Hepatocyte (in vitro differentiated cells): ENCODE measurements around the gene LEF1. TPM values are rescaled to one million over a fixed set of nuclear protein-coding genes. Genes with fewer than 3 reads are reported as not detected.
A peak's percentile ranks its signal among the peaks of the same experiment; 100 is the strongest.

Source experiments
- DNase-seq: peaks from one replicate; pipeline ENCODE4 v3.0.0-alpha.2; 2016; ENCODE audit warnings: low spot score
- H2AFZ ChIP-seq: fragments of 200-600 bp; sonication (generic); 2 replicates; pipeline ENCODE4 v1.6.0; 2016; ENCODE audit warnings: antibody characterized with exemption, mild to moderate bottlenecking
- H3K27ac ChIP-seq: fragments of 200-600 bp; sonication (generic); 2 replicates; pipeline ENCODE4 v1.5.1; 2016; ENCODE audit warnings: mild to moderate bottlenecking
- H3K27me3 ChIP-seq: fragments of 200-600 bp; sonication (generic); 2 replicates; pipeline ENCODE4 v1.6.1; 2016
- H3K36me3 ChIP-seq: fragments of 200-600 bp; sonication (generic); replicated peaks from 2 replicates; pipeline ENCODE4 v1.5.1; 2016; ENCODE audit warnings: low read depth; ENCODE audit not compliant: insufficient read depth
- H3K4me1 ChIP-seq: fragments of 200-600 bp; sonication (generic); 2 replicates; pipeline ENCODE4 v1.5.1; 2016; ENCODE audit warnings: mild to moderate bottlenecking, moderate library complexity; ENCODE audit not compliant: insufficient read depth
- H3K4me2 ChIP-seq: fragments of 200-600 bp; sonication (generic); 2 replicates; pipeline ENCODE4 v1.6.0; 2016
- H3K4me3 ChIP-seq: fragments of 200-600 bp; sonication (generic); 2 replicates; pipeline ENCODE4 v1.5.1; 2016; ENCODE audit warnings: mild to moderate bottlenecking
- H3K79me2 ChIP-seq: fragments of 200-600 bp; sonication (generic); 2 replicates; pipeline ENCODE4 v1.6.0; 2017; ENCODE audit warnings: mild to moderate bottlenecking
- H3K9me2 ChIP-seq: fragments of 200-600 bp; sonication (generic); replicated peaks from 2 replicates; pipeline ENCODE4 v1.6.0; 2017; ENCODE audit warnings: mild to moderate bottlenecking; ENCODE audit not compliant: insufficient read depth
- H3K9me3 ChIP-seq: fragments of 200-600 bp; sonication (generic); 2 replicates; pipeline ENCODE4 v1.5.1; 2016; ENCODE audit warnings: low read depth, mild to moderate bottlenecking
- H4K20me1 ChIP-seq: fragments of 200-600 bp; sonication (generic); 2 replicates; pipeline ENCODE4 v1.6.0; 2016; ENCODE audit warnings: mild to moderate bottlenecking; ENCODE audit not compliant: insufficient read depth, poor library complexity, severe bottlenecking
- EZH2 ChIP-seq: fragments of 200-600 bp; sonication (generic); IDR thresholded peaks from 2 replicates; pipeline ENCODE4 v1.6.1; 2016; ENCODE audit warnings: antibody characterized with exemption, mild to moderate bottlenecking, borderline replicate concordance
- EZH2phosphoT487 ChIP-seq: fragments of 200-600 bp; sonication (generic); IDR thresholded peaks from one replicate; pipeline ENCODE4 v1.6.1; 2018; ENCODE audit warnings: antibody characterized with exemption, mild to moderate bottlenecking, low read depth, moderate library complexity; ENCODE audit not compliant: unreplicated experiment, severe bottlenecking
- WGBS: methylation state at CpG from one replicate; pipeline ENCODE4 v1.1.6; 2016; ENCODE audit warnings: low lambda C conversion rate; ENCODE audit errors: missing lambda C conversion rate; 5-methylcytosine and 5-hydroxymethylcytosine counted together
- polyA plus RNA-seq: library from polyadenylated mRNA; unstranded; fragments of >200 nt; fragmentation: Nextera tagmentation; extraction: Ambion mirVana; gene quantifications from 2 replicates; pipeline ENCODE4 v1.2.1, GENCODE V29; 2016
- total RNA-seq: library from RNA; depleted of rRNA; stranded (reverse); fragments of >200 nt; gene quantifications from 2 replicates; pipeline ENCODE4 v1.2.3, GENCODE V29; 2014
- TF ChIP-seq, protein P1 (sequence below): fragments of 200-600 bp; sonication (generic); IDR thresholded peaks from 2 replicates; pipeline ENCODE4 v1.5.1; 2016; ENCODE audit warnings: antibody characterized with exemption, mild to moderate bottlenecking; ENCODE audit not compliant: poor library complexity

The LEF1 gene
- total and polyA plus RNA-seq, 2 experiments from 2014 or later: 8.6 to 10.4 TPM

DNA sequence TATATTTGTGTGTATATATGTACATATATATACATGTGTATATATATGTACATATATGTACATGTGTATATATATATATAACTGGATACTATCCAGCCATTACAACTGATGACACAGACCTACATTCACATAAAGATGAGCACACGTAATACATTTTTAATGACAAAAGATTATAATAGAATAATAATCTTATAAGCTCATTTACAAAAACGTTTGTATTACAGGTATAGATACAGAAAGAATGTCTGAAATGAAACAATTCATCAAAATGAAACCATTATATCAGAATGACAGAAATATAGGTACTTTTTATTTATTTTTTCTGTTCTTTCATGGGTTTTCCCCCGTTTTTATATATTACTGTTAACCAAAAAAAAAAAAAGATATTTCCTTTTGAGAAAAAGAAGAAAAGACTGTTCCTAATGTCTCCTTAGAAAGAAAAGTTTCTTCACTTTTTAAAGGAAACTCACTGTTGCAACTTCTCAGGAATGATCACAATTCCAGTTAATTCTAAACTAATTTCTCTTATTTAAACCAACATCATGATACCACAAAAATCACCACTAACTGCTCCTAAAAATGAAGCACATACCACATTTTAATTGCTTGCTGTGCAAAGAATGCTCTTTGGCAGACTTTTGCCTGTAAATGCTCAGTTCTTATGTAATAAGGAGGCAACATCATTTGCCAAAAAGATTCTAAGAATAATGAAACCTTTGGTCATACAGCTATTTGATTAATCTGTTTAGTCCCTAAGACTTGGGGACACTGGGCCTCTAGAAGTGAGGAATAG is 18.9 kb downstream of the LEF1 start:
- Histone ChIP-seq H3K27ac (peak overlapping the region; percentile 11), H3K4me2 (no peak overlapping the region)

DNA sequence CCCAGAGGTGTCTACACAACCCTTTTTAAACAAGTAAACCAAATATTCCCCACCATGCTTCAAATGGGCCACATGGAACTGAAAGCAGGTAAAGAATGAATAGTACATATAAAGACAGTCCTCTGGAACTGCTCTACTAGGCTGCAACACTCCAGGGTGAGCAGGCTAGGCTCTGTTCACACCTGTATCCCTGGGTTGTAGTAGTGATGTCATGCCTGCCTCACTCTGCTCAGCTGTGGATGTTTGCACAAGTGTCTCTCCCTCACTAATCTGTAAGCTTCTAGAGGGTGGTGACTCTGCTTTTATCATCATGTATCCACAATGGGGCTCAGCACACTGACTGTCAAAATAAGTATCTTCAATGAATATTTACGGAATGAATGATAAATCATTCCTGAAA is 20.4 kb downstream of the LEF1 start:
- no peak for TF ChIP-seq EZH2phosphoT487
- TF ChIP-seq EZH2: no peak
- TF ChIP-seq, protein P1, sequence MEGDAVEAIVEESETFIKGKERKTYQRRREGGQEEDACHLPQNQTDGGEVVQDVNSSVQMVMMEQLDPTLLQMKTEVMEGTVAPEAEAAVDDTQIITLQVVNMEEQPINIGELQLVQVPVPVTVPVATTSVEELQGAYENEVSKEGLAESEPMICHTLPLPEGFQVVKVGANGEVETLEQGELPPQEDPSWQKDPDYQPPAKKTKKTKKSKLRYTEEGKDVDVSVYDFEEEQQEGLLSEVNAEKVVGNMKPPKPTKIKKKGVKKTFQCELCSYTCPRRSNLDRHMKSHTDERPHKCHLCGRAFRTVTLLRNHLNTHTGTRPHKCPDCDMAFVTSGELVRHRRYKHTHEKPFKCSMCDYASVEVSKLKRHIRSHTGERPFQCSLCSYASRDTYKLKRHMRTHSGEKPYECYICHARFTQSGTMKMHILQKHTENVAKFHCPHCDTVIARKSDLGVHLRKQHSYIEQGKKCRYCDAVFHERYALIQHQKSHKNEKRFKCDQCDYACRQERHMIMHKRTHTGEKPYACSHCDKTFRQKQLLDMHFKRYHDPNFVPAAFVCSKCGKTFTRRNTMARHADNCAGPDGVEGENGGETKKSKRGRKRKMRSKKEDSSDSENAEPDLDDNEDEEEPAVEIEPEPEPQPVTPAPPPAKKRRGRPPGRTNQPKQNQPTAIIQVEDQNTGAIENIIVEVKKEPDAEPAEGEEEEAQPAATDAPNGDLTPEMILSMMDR: no peak
- Histone ChIP-seq H3K9me2 (no peaks in the 10 kb centered on the region), H3K4me1 (no peaks in the 10 kb centered on the region), H4K20me1 (no peaks in the 10 kb centered on the region), H3K27ac (no peak overlapping the region), H3K27me3 (no peaks in the 10 kb centered on the region), H3K9me3 (no peaks in the 10 kb centered on the region), H2AFZ (no peak overlapping the region), H3K4me3 (no peak overlapping the region), H3K4me2 (no peak overlapping the region), H3K36me3 (no peaks in the 10 kb centered on the region), H3K79me2 (no peaks in the 10 kb centered on the region)
- WGBS: 69% methylated on average over 1 of the region's 1 CpG
- peak; percentile 23 for DNase-seq

More for the DNA sequence above, 18.9 kb downstream of the LEF1 start:
- TF ChIP-seq, protein P1: no peak
- TF ChIP-seq EZH2 (no peak), EZH2phosphoT487 (no peak)
- no peaks in the 10 kb centered on the region for H3K9me2 ChIP-seq
- H3K27me3 ChIP-seq: no peaks in the 10 kb centered on the region
- no peak overlapping the region for H3K4me3 ChIP-seq
- H3K79me2 ChIP-seq: no peaks in the 10 kb centered on the region
- no peaks in the 10 kb centered on the region for H3K36me3 ChIP-seq
- H3K4me1 ChIP-seq: no peaks in the 10 kb centered on the region
- H2AFZ ChIP-seq: no peak overlapping the region
- DNase-seq: no peak
- H4K20me1 ChIP-seq: no peaks in the 10 kb centered on the region
- 81% methylated on average over 3 of the region's 3 CpGs for WGBS
- no peaks in the 10 kb centered on the region for H3K9me3 ChIP-seq

DNA sequence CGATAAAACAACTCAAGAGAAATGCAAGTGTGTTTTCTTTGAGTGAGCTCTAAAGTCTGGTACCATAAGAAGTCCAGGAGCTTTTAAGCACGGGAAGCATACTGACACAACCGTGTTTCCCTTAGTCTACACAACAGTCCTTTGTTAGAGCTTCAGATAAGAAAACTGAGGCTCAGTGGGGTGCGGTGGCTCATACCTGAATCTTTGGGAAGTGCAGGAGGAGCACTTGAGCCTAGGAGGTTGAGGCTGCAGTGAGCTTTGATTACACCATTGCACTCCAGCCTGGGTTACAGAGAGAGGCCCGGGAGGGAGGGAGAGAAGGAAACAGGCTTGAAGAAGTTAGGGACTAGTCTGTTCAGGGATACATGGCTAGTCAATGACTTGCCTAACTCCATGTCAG is 21.9 kb downstream of the LEF1 start:
- Histone ChIP-seq H3K79me2 (no peaks in the 10 kb centered on the region), H3K36me3 (no peaks in the 10 kb centered on the region), H2AFZ (no peak overlapping the region), H4K20me1 (no peaks in the 10 kb centered on the region), H3K27ac (no peak overlapping the region), H3K4me3 (no peak overlapping the region), H3K4me2 (no peak overlapping the region), H3K9me3 (no peaks in the 10 kb centered on the region), H3K27me3 (no peaks in the 10 kb centered on the region), H3K9me2 (no peaks in the 10 kb centered on the region), H3K4me1 (no peaks in the 10 kb centered on the region)
- WGBS: 51% methylated on average over 5 of the region's 5 CpGs
- DNase-seq: no peak
- TF ChIP-seq EZH2: no peak
- no peak for TF ChIP-seq EZH2phosphoT487
- TF ChIP-seq, protein P1: no peak
